OCI-LY7 (cell line): ENCODE data around the gene P2RY4.

Source experiments
- EZH2phosphoT487 ChIP-seq: fragments of 200-600 bp; sonication (generic); IDR thresholded peaks from 2 replicates; pipeline ENCODE4 v1.6.1; 2018; ENCODE audit warnings: low read depth, borderline replicate concordance, mild to moderate bottlenecking, mixed run types, antibody characterized with exemption, low read length, moderate library complexity, mixed read lengths
- TF ChIP-seq, protein P1 (sequence below): fragments of 200-600 bp; sonication (generic); conservative IDR thresholded peaks from 2 replicates; pipeline ENCODE4 v1.5.1; 2014; ENCODE audit warnings: mild to moderate bottlenecking, antibody characterized with exemption, low read length, moderate library complexity, mixed read lengths

DNA sequence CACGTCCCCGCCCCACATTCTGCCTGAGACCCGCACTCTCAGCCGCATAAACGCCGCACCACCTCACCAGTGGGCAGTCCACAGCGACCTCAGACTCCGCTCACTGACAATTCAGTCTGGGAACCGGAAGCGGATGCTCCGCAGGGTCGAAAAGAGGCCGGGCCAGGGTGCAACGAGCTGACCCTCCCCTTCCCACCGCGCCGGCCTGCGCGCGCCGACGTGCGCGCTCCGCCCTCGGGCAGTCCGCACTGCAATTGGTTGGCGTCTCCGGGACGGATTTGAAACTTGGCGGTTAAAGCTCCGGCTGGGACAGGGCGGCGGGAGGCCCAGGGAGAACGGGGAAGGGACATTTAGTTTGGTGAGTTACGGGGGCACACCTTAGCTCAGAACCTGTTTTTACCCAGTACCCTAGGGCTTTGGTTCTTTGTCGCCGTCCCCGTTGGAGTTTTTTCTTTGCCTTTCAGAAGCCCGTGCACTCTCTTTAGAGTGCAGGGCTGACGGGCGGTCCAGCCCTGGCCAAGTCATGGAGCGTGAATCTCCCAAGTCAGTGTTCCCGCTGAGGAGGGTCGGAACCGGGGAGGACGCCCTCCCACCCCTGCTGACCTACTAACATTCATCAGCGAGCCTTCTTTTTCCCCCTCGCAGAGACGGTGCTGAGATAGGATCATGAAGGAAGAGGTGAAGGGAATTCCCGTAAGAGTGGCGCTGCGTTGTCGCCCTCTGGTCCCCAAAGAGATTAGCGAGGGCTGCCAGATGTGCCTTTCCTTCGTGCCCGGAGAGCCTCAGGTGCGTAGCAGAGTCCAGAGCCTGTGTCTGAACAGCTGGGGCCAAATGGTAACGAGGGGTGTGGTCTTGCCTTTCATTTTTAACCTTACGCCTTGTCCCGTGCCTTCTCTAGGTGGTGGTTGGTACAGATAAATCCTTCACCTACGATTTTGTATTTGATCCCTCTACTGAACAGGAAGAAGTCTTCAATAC lies 30.1 kb upstream of the P2RY4 start, which contains the start of the genes KIF4A and PDZD11:
- TF ChIP-seq, protein P1, sequence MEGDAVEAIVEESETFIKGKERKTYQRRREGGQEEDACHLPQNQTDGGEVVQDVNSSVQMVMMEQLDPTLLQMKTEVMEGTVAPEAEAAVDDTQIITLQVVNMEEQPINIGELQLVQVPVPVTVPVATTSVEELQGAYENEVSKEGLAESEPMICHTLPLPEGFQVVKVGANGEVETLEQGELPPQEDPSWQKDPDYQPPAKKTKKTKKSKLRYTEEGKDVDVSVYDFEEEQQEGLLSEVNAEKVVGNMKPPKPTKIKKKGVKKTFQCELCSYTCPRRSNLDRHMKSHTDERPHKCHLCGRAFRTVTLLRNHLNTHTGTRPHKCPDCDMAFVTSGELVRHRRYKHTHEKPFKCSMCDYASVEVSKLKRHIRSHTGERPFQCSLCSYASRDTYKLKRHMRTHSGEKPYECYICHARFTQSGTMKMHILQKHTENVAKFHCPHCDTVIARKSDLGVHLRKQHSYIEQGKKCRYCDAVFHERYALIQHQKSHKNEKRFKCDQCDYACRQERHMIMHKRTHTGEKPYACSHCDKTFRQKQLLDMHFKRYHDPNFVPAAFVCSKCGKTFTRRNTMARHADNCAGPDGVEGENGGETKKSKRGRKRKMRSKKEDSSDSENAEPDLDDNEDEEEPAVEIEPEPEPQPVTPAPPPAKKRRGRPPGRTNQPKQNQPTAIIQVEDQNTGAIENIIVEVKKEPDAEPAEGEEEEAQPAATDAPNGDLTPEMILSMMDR, result no peak
- TF ChIP-seq EZH2phosphoT487, result no peak
